ENCODE data around the gene VWA3B.

The VWA3B gene

GRCh38 chr2:98350411-98350810 lies 263.4 kb downstream of the VWA3B start:
- Histone ChIP-seq H3K27ac (ENCODE audit: low read depth, low read length) (no peak overlapping the region), H3K9ac (ENCODE audit: low read length) (no peak overlapping the region), H3K27me3 (ENCODE audit: control insufficient read depth in 1 of 2, insufficient read depth in 2 of 2, low read length in 2 of 2) (peaks cover 23 to 39% of the 10 kb centered on the region in 2 donors), H3K4me3 (ENCODE audit: low read depth in 1 of 2, low read length in 2 of 2) (no peak overlapping the region), H3K4me1 (ENCODE audit: insufficient read depth, low read length) (no peaks in the 10 kb centered on the region), H3K9me3 (ENCODE audit: low read length) (no peaks in the 10 kb centered on the region), H3K36me3 (ENCODE audit: insufficient read depth, low read length) (no peaks in the 10 kb centered on the region)

- Histone ChIP-seq H3K27ac (ENCODE audit: low read depth, low read length) (no peak overlapping the region), H3K4me3 (ENCODE audit: low read depth in 1 of 2, low read length in 2 of 2) (no peak overlapping the region), H3K36me3 (ENCODE audit: insufficient read depth, low read length) (no peaks in the 10 kb centered on the region), H3K27me3 (ENCODE audit: control insufficient read depth in 1 of 2, insufficient read depth in 2 of 2, low read length in 2 of 2) (no peaks in the 10 kb centered on the region), H3K9ac (ENCODE audit: low read length) (no peak overlapping the region), H3K4me1 (ENCODE audit: insufficient read depth, low read length) (no peaks in the 10 kb centered on the region), H3K9me3 (ENCODE audit: low read length) (no peaks in the 10 kb centered on the region)
Observed at GRCh38 chr2:98355881-98356280, 268.9 kb downstream of the VWA3B start.

- no peaks in the 10 kb centered on the region for H3K36me3 ChIP-seq (ENCODE audit: insufficient read depth, low read length)
- H3K4me3 ChIP-seq (ENCODE audit: low read depth in 1 of 2, low read length in 2 of 2): no peak overlapping the region
- no peak overlapping the region for H3K27ac ChIP-seq (ENCODE audit: low read depth, low read length)
- H3K9me3 ChIP-seq (ENCODE audit: low read length): no peaks in the 10 kb centered on the region
- H3K4me1 ChIP-seq (ENCODE audit: insufficient read depth, low read length): no peaks in the 10 kb centered on the region
- H3K27me3 ChIP-seq (ENCODE audit: control insufficient read depth in 1 of 2, insufficient read depth in 2 of 2, low read length in 2 of 2): no peaks in the 10 kb centered on the region
- H3K9ac ChIP-seq (ENCODE audit: low read length): no peak overlapping the region
Observed at GRCh38 chr2:98356729-98357128, 269.8 kb downstream of the VWA3B start.

GRCh38 chr2:98357849-98358248 lies 270.9 kb downstream of the VWA3B start:
- Histone ChIP-seq H3K27ac (ENCODE audit: low read depth, low read length) (no peak overlapping the region), H3K27me3 (ENCODE audit: control insufficient read depth in 1 of 2, insufficient read depth in 2 of 2, low read length in 2 of 2) (no peaks in the 10 kb centered on the region), H3K36me3 (ENCODE audit: insufficient read depth, low read length) (no peaks in the 10 kb centered on the region), H3K9me3 (ENCODE audit: low read length) (no peaks in the 10 kb centered on the region), H3K4me3 (ENCODE audit: low read depth in 1 of 2, low read length in 2 of 2) (no peak overlapping the region), H3K9ac (ENCODE audit: low read length) (no peak overlapping the region), H3K4me1 (ENCODE audit: insufficient read depth, low read length) (no peaks in the 10 kb centered on the region)

GRCh38 chr2:98359986-98360385 lies 273.0 kb downstream of the VWA3B start:
- no peaks in the 10 kb centered on the region for H3K36me3 ChIP-seq (ENCODE audit: insufficient read depth, low read length)

More at GRCh38 chr2:98359986-98360385, 273.0 kb downstream of the VWA3B start:
- Histone ChIP-seq H3K9me3 (ENCODE audit: low read length) (no peaks in the 10 kb centered on the region), H3K27ac (ENCODE audit: low read depth, low read length) (no peak overlapping the region), H3K4me3 (ENCODE audit: low read depth in 1 of 2, low read length in 2 of 2) (no peak overlapping the region), H3K9ac (ENCODE audit: low read length) (no peak overlapping the region), H3K27me3 (ENCODE audit: control insufficient read depth in 1 of 2, insufficient read depth in 2 of 2, low read length in 2 of 2) (no peaks in the 10 kb centered on the region), H3K4me1 (ENCODE audit: insufficient read depth, low read length) (no peaks in the 10 kb centered on the region)
